Activated CD4-positive, alpha-beta T cell treated with anti-CD3 and anti-CD28 coated beads, Interleukin-2, Interleukin-4, amounts not matched to agents 100 ng/mL and 50 ng/mL, durations not matched to agents 16 hours and 8 hours (primary cell): ENCODE measurements around the gene LRRC27.

Source experiments
- DNase-seq: peaks from one replicate; pipeline ENCODE4 v3.0.0-alpha.2; 2020; ENCODE audit warnings: low spot score

Gene LRRC27

GRCh38 chr10:132414402-132415016 lies 82.5 kb downstream of the LRRC27 start:
- no peak for DNase-seq

- DNase-seq = no peak
Measured at GRCh38 chr10:132415255-132415654, 83.3 kb downstream of the LRRC27 start.

- DNase-seq = no peak
Measured at GRCh38 chr10:132415956-132416355, 84.0 kb downstream of the LRRC27 start.

- DNase-seq = no peak
Measured at GRCh38 chr10:132416566-132417256, 84.7 kb downstream of the LRRC27 start.

- no peak for DNase-seq
Measured at GRCh38 chr10:132417257-132417910, 85.4 kb downstream of the LRRC27 start.

- DNase-seq = no peak
Measured at GRCh38 chr10:132417957-132418441, 86.0 kb downstream of the LRRC27 start.

- DNase-seq = no peak
Measured at GRCh38 chr10:132418527-132419416, 86.8 kb downstream of the LRRC27 start.

GRCh38 chr10:132419538-132420468 lies 87.8 kb downstream of the LRRC27 start:
- DNase-seq = no peak

GRCh38 chr10:132420469-132420980 lies 88.5 kb downstream of the LRRC27 start:
- no peak for DNase-seq

- no peak for DNase-seq
Measured at GRCh38 chr10:132420981-132421846, 89.2 kb downstream of the LRRC27 start.

GRCh38 chr10:132421847-132422751 lies 90.1 kb downstream of the LRRC27 start:
- DNase-seq = no peak

- DNase-seq = no peak
Measured at GRCh38 chr10:132422903-132423825, 91.2 kb downstream of the LRRC27 start.

GRCh38 chr10:132423966-132424861 lies 92.2 kb downstream of the LRRC27 start:
- DNase-seq = no peak

- no peak for DNase-seq
Measured at GRCh38 chr10:132425029-132425756, 93.2 kb downstream of the LRRC27 start.

- DNase-seq = no peak
Measured at GRCh38 chr10:132425757-132426155, 93.8 kb downstream of the LRRC27 start.
